Measurements from ENCODE around the gene TM4SF1. TPM values are rescaled to one million over a fixed set of nuclear protein-coding genes. Genes with fewer than 3 reads are reported as not detected.

TM4SF1 gene
- total RNA-seq, 1 experiment from 2014 or later, result 1,063 TPM

DNA sequence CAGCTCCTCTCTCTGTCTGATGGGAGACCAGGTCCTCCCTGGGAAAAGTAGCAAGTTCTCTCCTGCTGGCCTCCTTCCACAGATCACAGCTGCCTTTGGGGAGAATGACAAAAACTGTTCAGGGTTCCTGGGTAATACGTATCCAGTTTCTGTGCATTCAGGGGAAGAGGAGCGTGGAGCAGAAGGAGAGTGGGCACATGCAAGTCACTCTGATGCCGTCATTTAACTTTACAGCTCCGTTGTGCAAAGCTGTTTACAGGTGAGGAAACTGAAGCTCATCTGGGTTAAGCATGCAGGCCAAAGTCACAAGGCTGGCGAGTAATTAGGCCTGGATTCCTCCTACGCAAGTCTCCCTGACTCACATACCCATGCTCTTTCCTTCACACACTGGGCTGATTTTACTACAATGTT, 7.5 kb upstream of the TM4SF1 start:
- peaks cover 10% of the 10 kb centered on the region; the same call in 1 of the 2 replicates for H3K9me3 ChIP-seq (ENCODE audit: control insufficient read depth, insufficient read depth, low read depth, low read length)
- no TSS peak for BruUV-seq (replicated peaks)
- peak overlapping the region; percentile 99 for H3K27ac ChIP-seq (ENCODE audit: low read length)

DNA sequence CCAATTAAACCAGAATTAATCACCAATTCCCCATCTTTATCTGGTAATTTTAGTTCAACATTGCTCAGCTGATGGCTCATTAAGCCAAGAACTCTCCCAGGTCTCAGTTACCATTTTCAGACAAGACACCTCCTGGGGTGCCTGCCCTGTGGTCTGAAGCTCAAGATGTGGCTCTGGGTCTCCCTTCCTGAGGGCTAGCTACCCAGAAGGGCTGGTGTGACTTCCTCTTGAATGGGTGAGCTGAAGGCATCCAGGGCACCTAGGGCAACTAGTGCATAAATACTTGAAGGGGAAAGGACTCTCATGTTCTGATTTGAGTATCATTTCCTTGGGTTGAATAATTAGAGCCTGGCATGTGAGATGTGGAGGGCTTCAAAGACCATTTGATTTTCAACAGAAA, 6.7 kb upstream of the TM4SF1 start:
- Histone ChIP-seq H3K4me3 (ENCODE audit: low read depth in 2 of 2, low read length in 2 of 2) (no peak overlapping the region), H3K27me3 (ENCODE audit: control insufficient read depth, insufficient read depth, low read length) (no peaks in the 10 kb centered on the region), H3K27ac (ENCODE audit: low read length) (peak overlapping the region; percentile 99), H3K9me3 (ENCODE audit: control insufficient read depth, insufficient read depth, low read depth, low read length) (peaks cover 3% of the 10 kb centered on the region; the same call in 1 of the 2 replicates), H3K36me3 (ENCODE audit: control insufficient read depth, insufficient read depth, low read length) (no peaks in the 10 kb centered on the region), H3K4me1 (ENCODE audit: control insufficient read depth, insufficient read depth, low read length) (peaks cover 82% of the 10 kb centered on the region)
- ChIA-PET POLR2A (interaction anchor here (1.9 kb wide), 1 partner anchor 11 kb away, joined by 8 read pairs; no protein-coding TSS in a partner anchor), CTCF (no interaction called here)
- intact Hi-C loops (cut with micrococcal nuclease; ENCODE audit: unreplicated experiment) (no loop called here), in situ Hi-C loops (cut with HindIII; ENCODE audit: low pct_unique_long_range_greater_than_20kb, low sequenced_read_pairs) (no loop called here)
- no TSS peak for BruUV-seq (replicated peaks)
- TF ChIP-seq CTCF (IDR thresholded peaks at IDR 0.05) (no peak), TCF7L2 (IDR thresholded peaks at IDR 0.05; ENCODE audit: low read depth, low read length) (no peak), POLR2AphosphoS5 (IDR thresholded peaks at IDR 0.05; ENCODE audit: low read depth, low read length) (no peak), SIN3A (IDR thresholded peaks at IDR 0.05; ENCODE audit: borderline replicate concordance, insufficient read depth, low read depth, low read length) (no peak)
- TF ChIP-seq, protein P1, sequence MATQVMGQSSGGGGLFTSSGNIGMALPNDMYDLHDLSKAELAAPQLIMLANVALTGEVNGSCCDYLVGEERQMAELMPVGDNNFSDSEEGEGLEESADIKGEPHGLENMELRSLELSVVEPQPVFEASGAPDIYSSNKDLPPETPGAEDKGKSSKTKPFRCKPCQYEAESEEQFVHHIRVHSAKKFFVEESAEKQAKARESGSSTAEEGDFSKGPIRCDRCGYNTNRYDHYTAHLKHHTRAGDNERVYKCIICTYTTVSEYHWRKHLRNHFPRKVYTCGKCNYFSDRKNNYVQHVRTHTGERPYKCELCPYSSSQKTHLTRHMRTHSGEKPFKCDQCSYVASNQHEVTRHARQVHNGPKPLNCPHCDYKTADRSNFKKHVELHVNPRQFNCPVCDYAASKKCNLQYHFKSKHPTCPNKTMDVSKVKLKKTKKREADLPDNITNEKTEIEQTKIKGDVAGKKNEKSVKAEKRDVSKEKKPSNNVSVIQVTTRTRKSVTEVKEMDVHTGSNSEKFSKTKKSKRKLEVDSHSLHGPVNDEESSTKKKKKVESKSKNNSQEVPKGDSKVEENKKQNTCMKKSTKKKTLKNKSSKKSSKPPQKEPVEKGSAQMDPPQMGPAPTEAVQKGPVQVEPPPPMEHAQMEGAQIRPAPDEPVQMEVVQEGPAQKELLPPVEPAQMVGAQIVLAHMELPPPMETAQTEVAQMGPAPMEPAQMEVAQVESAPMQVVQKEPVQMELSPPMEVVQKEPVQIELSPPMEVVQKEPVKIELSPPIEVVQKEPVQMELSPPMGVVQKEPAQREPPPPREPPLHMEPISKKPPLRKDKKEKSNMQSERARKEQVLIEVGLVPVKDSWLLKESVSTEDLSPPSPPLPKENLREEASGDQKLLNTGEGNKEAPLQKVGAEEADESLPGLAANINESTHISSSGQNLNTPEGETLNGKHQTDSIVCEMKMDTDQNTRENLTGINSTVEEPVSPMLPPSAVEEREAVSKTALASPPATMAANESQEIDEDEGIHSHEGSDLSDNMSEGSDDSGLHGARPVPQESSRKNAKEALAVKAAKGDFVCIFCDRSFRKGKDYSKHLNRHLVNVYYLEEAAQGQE (IDR thresholded peaks at IDR 0.05; ENCODE audit: insufficient read depth in 1 of 2, low read depth in 2 of 2, low read length in 1 of 2), result no peak
- ATAC-seq (no peak), DNase-seq (ENCODE audit: low read depth, low spot score) (no peak)

More for the DNA sequence above, 7.5 kb upstream of the TM4SF1 start:
- Histone ChIP-seq H3K4me1 (ENCODE audit: control insufficient read depth, insufficient read depth, low read length) (peaks cover 81% of the 10 kb centered on the region), H3K27me3 (ENCODE audit: control insufficient read depth, insufficient read depth, low read length) (no peaks in the 10 kb centered on the region), H3K4me3 (ENCODE audit: low read depth in 2 of 2, low read length in 2 of 2) (peak overlapping the region in 1 of 2 experiments; percentile 6; a peak in 1 of 4 replicates), H3K36me3 (ENCODE audit: control insufficient read depth, insufficient read depth, low read length) (no peaks in the 10 kb centered on the region)
- ChIA-PET POLR2A (interaction anchor here (0.7 to 1.9 kb wide), 2 partner anchors 12 to 17 kb away, joined by 3 to 8 read pairs; no protein-coding TSS in a partner anchor), CTCF (interaction anchor here (0.6 to 0.7 kb wide), 3 partner anchors 45 to 430 kb away, joined by 3 to 5 read pairs (median 3); no protein-coding TSS in a partner anchor)
- DNase-seq (ENCODE audit: low read depth, low spot score), result no peak
- no peak for TF ChIP-seq TCF7L2 (IDR thresholded peaks at IDR 0.05; ENCODE audit: low read depth, low read length)
- TF ChIP-seq POLR2AphosphoS5 (IDR thresholded peaks at IDR 0.05; ENCODE audit: low read depth, low read length), result 0 out of 2 replicates have a peak, but pooled peaks have one; percentile 56
- in situ Hi-C loops (cut with HindIII; ENCODE audit: low pct_unique_long_range_greater_than_20kb, low sequenced_read_pairs), result no loop called here
- intact Hi-C loops (cut with micrococcal nuclease; ENCODE audit: unreplicated experiment), result no loop called here
- ATAC-seq, result peak; percentile 47

DNA sequence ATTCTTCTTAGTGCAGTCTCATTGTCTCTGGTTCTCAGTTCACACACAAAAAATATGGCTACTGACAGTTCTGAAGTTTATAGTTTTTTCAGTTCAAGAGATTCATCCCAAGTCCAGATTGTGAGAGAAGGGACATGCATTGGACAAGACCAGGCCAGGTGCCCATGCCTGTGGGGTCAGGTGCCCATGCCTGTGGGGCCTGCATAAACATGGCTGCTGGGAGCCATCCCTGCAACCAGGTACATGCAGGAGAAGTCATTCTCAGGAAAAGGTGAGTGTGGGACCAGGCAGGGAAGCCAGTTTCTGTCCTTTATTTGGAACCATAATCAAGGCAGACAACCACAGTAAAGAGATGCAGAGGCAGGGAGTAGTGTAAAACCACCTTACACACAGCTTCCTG, 6.3 kb upstream of the TM4SF1 start:
- no TSS peak for BruUV-seq (replicated peaks)
- Histone ChIP-seq H3K4me3 (ENCODE audit: low read depth in 2 of 2, low read length in 2 of 2) (no peak overlapping the region), H3K9me3 (ENCODE audit: control insufficient read depth, insufficient read depth, low read depth, low read length) (no peaks in the 10 kb centered on the region), H3K27ac (ENCODE audit: low read length) (peak overlapping the region; percentile 99), H3K36me3 (ENCODE audit: control insufficient read depth, insufficient read depth, low read length) (no peaks in the 10 kb centered on the region), H3K4me1 (ENCODE audit: control insufficient read depth, insufficient read depth, low read length) (peaks cover 82% of the 10 kb centered on the region), H3K27me3 (ENCODE audit: control insufficient read depth, insufficient read depth, low read length) (no peaks in the 10 kb centered on the region)
- in situ Hi-C loops (cut with HindIII; ENCODE audit: low pct_unique_long_range_greater_than_20kb, low sequenced_read_pairs) (no loop called here), intact Hi-C loops (cut with micrococcal nuclease; ENCODE audit: unreplicated experiment) (no loop called here)
- ChIA-PET POLR2A (interaction anchor here (1.9 kb wide), 1 partner anchor 10 kb away, joined by 8 read pairs; no protein-coding TSS in a partner anchor), CTCF (no interaction called here)
- TF ChIP-seq CTCF (IDR thresholded peaks at IDR 0.05) (no peak), POLR2AphosphoS5 (IDR thresholded peaks at IDR 0.05; ENCODE audit: low read depth, low read length) (no peak), SIN3A (IDR thresholded peaks at IDR 0.05; ENCODE audit: borderline replicate concordance, insufficient read depth, low read depth, low read length) (no peak)
- ATAC-seq (no peak), DNase-seq (ENCODE audit: low read depth, low spot score) (no peak)

Data from Panc1 (cell line).